Activated CD4-positive, alpha-beta T cell treated with anti-CD3 and anti-CD28 coated beads, Interleukin-2, amount 10 ng/mL, durations not matched to agents 24 days and 14 days (primary cell): Measurements from ENCODE around the gene LYSMD4. TPM values are rescaled to one million over a fixed set of nuclear protein-coding genes. Genes with fewer than 3 reads are reported as not detected.

ENCODE experiments used
- DNase-seq: peaks from one replicate; pipeline ENCODE4 v3.0.0; 2022
- H3K27ac Mint-ChIP-seq: one replicate; pipeline ENCODE4 v1.8.0; 2022; ENCODE audit warnings: mild to moderate bottlenecking, mixed read lengths
- H3K27me3 Mint-ChIP-seq: one replicate; pipeline ENCODE4 v1.8.0; 2022; ENCODE audit warnings: mixed read lengths
- H3K36me3 Mint-ChIP-seq: one replicate; pipeline ENCODE4 v1.8.0; 2022; ENCODE audit warnings: low read depth, mild to moderate bottlenecking, mixed read lengths
- H3K4me1 Mint-ChIP-seq: one replicate; pipeline ENCODE4 v1.8.0; 2021; ENCODE audit warnings: mixed read lengths
- H3K4me3 Mint-ChIP-seq: one replicate; pipeline ENCODE4 v1.8.0; 2022; ENCODE audit warnings: mild to moderate bottlenecking, moderate library complexity, mixed read lengths
- H3K9me3 Mint-ChIP-seq: one replicate; pipeline ENCODE4 v1.8.0; 2021; ENCODE audit warnings: mixed read lengths
- intact Hi-C: fragments of 100-400 bp; cut with micrococcal nuclease; formaldehyde crosslinking; loops from one replicate; pipeline ENCODE4 v1.15.1; 2023
- total RNA-seq: library from RNA; stranded (reverse); gene quantifications from 2 replicates; pipeline ENCODE4 v1.2.3, GENCODE V29; 2022

Gene LYSMD4
- total RNA-seq, 1 donor from 2014 or later, result 6.6 TPM

DNA sequence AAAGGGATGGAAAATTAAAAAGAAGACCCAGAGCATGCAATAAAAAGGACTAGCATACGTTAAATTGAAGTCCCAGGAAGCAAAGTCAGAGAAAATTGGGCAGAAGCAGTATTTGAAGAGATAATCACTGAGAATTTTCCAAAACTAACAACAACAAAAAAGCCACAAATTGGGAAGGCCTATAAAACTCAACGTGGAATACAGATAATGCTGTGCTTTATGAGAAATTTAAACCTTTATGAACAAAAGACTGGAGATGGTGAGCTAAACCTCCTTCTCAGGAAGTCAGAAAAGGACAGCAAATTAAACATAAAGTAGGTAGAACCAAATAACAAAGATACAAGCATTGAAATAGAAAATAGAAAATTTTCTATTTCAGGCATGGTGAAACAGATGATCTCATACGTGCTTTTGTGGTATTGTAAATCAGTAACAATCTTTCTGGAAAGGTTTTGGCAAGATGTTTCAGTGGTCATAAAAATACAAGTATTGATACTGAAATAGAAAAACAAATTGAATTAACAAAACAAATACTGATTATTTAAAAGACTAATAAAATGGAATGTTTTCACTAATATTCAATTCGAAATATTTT is 55.6 kb downstream of the LYSMD4 start:
- DNase-seq, result no peak
- intact Hi-C loops, result no loop called here
- peaks cover 53% of the 10 kb centered on the region for H3K36me3 Mint-ChIP-seq
- H3K27ac Mint-ChIP-seq, result no peak overlapping the region
- peaks cover 4% of the 10 kb centered on the region for H3K9me3 Mint-ChIP-seq
- H3K4me1 Mint-ChIP-seq, result peaks cover 8% of the 10 kb centered on the region
- H3K27me3 Mint-ChIP-seq, result no peaks in the 10 kb centered on the region
- no peak overlapping the region for H3K4me3 Mint-ChIP-seq

Other genes starting within 250 kb of the LYSMD4 start
- 24.7 and 25.3 TPM in 2 replicates for gene MEF2A, start 167.5 kb downstream of the LYSMD4 start, total RNA-seq